GM19043 (cell line): ENCODE measurements around the gene PRPF40A.

Source experiments
- ATAC-seq: cut with Tn5 transposase; IDR thresholded peaks from one replicate; pipeline ENCODE4 v1.9.1; 2021; ENCODE audit warnings: low read depth; ENCODE audit not compliant: unreplicated experiment

Gene PRPF40A

GRCh38 chr2:152718076-152718908, 1.0 kb upstream of the PRPF40A start, which contains the start of gene ARL6IP6:
TSS of gene ARL6IP6 (plus strand) at chr2:152718620. CDS start at chr2:152718625, 5 bp downstream.
- peak; percentile 61 for ATAC-seq

- peak; percentile 0 for ATAC-seq
Observed at GRCh38 chr2:152716805-152717227, 445 bp downstream of the PRPF40A start.

- ATAC-seq, result no peak
Observed at GRCh38 chr2:152715854-152716428, 1.3 kb downstream of the PRPF40A start.

GRCh38 chr2:152715112-152715511, 2.1 kb downstream of the PRPF40A start:
- ATAC-seq, result no peak

GRCh38 chr2:152710713-152711112, 6.5 kb downstream of the PRPF40A start:
- ATAC-seq, result no peak

GRCh38 chr2:152708742-152709141, 8.5 kb downstream of the PRPF40A start:
- no peak for ATAC-seq

GRCh38 chr2:152706477-152707021, 10.7 kb downstream of the PRPF40A start:
- no peak for ATAC-seq

- no peak for ATAC-seq
Observed at GRCh38 chr2:152701198-152701597, 16.1 kb downstream of the PRPF40A start.

- ATAC-seq, result no peak
Observed at GRCh38 chr2:152696476-152696875, 20.8 kb downstream of the PRPF40A start.

GRCh38 chr2:152695763-152696162, 21.5 kb downstream of the PRPF40A start:
- no peak for ATAC-seq

GRCh38 chr2:152694161-152694661, 23.1 kb downstream of the PRPF40A start:
- ATAC-seq, result peak; percentile 52

- ATAC-seq, result peak; percentile 77
Observed at GRCh38 chr2:152693033-152693432, 24.2 kb downstream of the PRPF40A start.

- no peak for ATAC-seq
Observed at GRCh38 chr2:152686321-152686720, 30.9 kb downstream of the PRPF40A start.

- ATAC-seq, result no peak
Observed at GRCh38 chr2:152683400-152683799, 33.9 kb downstream of the PRPF40A start.

- no peak for ATAC-seq
Observed at GRCh38 chr2:152682663-152683062, 34.6 kb downstream of the PRPF40A start.

- no peak for ATAC-seq
Observed at GRCh38 chr2:152678808-152679207, 38.5 kb downstream of the PRPF40A start.

GRCh38 chr2:152676461-152676860, 40.8 kb downstream of the PRPF40A start:
- ATAC-seq, result no peak

- no peak for ATAC-seq
Observed at GRCh38 chr2:152674334-152674733, 42.9 kb downstream of the PRPF40A start.

- ATAC-seq, result no peak
Observed at GRCh38 chr2:152664725-152665124, 52.5 kb downstream of the PRPF40A start.

GRCh38 chr2:152661076-152661475, 56.2 kb downstream of the PRPF40A start:
- no peak for ATAC-seq

- ATAC-seq, result no peak
Observed at GRCh38 chr2:152658221-152658620, 59.0 kb downstream of the PRPF40A start.
